HepG2 (cell line): ENCODE results near the gene ADI1. TPM values are rescaled to one million over a fixed set of nuclear protein-coding genes. Genes with fewer than 3 reads are reported as not detected.

Experiments used
- CREB1 ChIP-seq, 2 experiments: fragments of 450-650 bp in 1 of 2; IDR thresholded peaks; 2 replicates each; pipeline ENCODE4 v1.6.1; 2016 to 2017; ENCODE audit warnings: control low read depth in 1 of 2, mild to moderate bottlenecking in 1 of 2, missing compliant biosample characterization in 1 of 2, missing genetic modification characterization in 1 of 2
- DPF2 ChIP-seq: sonication (generic); formaldehyde crosslinking; IDR thresholded peaks from 2 replicates; pipeline ENCODE4 v1.4.0; 2020; ENCODE audit warnings: mild to moderate bottlenecking, low read depth, missing genetic modification reagents, borderline replicate concordance
- FOXM1 ChIP-seq: sonication (generic); formaldehyde crosslinking; IDR thresholded peaks from 2 replicates; pipeline ENCODE4 v1.5.0; 2020; ENCODE audit warnings: missing genetic modification reagents
- HOXA5 ChIP-seq: sonication (generic); formaldehyde crosslinking; IDR thresholded peaks from 2 replicates; pipeline ENCODE4 v1.4.0; 2020; ENCODE audit warnings: missing genetic modification reagents
- KLF9 ChIP-seq: IDR thresholded peaks from 2 replicates; pipeline ENCODE4 v1.6.1; 2016; ENCODE audit warnings: low read depth
- NR1H2 ChIP-seq: sonication (generic); formaldehyde crosslinking; IDR thresholded peaks from 2 replicates; pipeline ENCODE4 v1.8.1; 2022; ENCODE audit warnings: low read depth, missing genetic modification reagents, borderline replicate concordance
- PATZ1 ChIP-seq: sonication (generic); formaldehyde crosslinking; IDR thresholded peaks from 2 replicates; pipeline ENCODE4 v1.4.0; 2020; ENCODE audit warnings: missing genetic modification reagents
- PAXIP1 ChIP-seq: sonication (generic); formaldehyde crosslinking; conservative IDR thresholded peaks from 2 replicates; pipeline ENCODE4 v1.4.0; 2020; ENCODE audit warnings: mild to moderate bottlenecking, missing genetic modification reagents, moderate library complexity
- PBX2 ChIP-seq: IDR thresholded peaks from 2 replicates; pipeline ENCODE4 v1.6.1; 2016; ENCODE audit warnings: control low read depth
- SAP130 ChIP-seq: IDR thresholded peaks from 2 replicates; pipeline ENCODE4 v1.6.1; 2016; ENCODE audit warnings: low read depth
- SKIL ChIP-seq: sonication (generic); formaldehyde crosslinking; IDR thresholded peaks from 2 replicates; pipeline ENCODE4 v1.8.0; 2022; ENCODE audit warnings: missing genetic modification reagents, mild to moderate bottlenecking, moderate library complexity, borderline replicate concordance
- SMARCE1 ChIP-seq: fragments of 450-650 bp; IDR thresholded peaks from 2 replicates; pipeline ENCODE4 v1.6.1; 2017; ENCODE audit warnings: borderline replicate concordance
- SPEN ChIP-seq: sonication (generic); formaldehyde crosslinking; IDR thresholded peaks from 2 replicates; pipeline ENCODE4 v1.5.1; 2020; ENCODE audit warnings: low read depth, mild to moderate bottlenecking, missing genetic modification reagents
- SUZ12 ChIP-seq: fragments of 150-350 bp; IDR thresholded peaks from 2 replicates; pipeline ENCODE4 v1.6.1; 2014; ENCODE audit warnings: low read depth, low read length
- ZFP36L1 ChIP-seq: sonication (generic); formaldehyde crosslinking; IDR thresholded peaks from 2 replicates; pipeline ENCODE4 v1.8.0; 2022; ENCODE audit warnings: mild to moderate bottlenecking, missing genetic modification reagents, moderate library complexity
- ZFP90 ChIP-seq: sonication (generic); formaldehyde crosslinking; IDR thresholded peaks from 2 replicates; pipeline ENCODE4 v1.8.0; 2022; ENCODE audit warnings: missing genetic modification reagents, mild to moderate bottlenecking, inconsistent platforms, borderline replicate concordance
- ZNF224 ChIP-seq: sonication (generic); formaldehyde crosslinking; IDR thresholded peaks from 2 replicates; pipeline ENCODE4 v1.5.0; 2020; ENCODE audit warnings: mild to moderate bottlenecking, missing genetic modification reagents
- ZNF234 ChIP-seq: sonication (generic); formaldehyde crosslinking; conservative IDR thresholded peaks from 2 replicates; pipeline ENCODE4 v1.5.1; 2020; ENCODE audit warnings: mild to moderate bottlenecking, missing genetic modification reagents
- polyA plus RNA-seq, 8 experiments: library from polyadenylated mRNA; depleted of rRNA in 3 of 8; stranded (reverse) in 7 of 8; unstranded in 1 of 8; fragments of >200 nt; fragmentation: Illumina TruSeq in 4 of 8; extraction: Trizol in 4 of 8; gene quantifications; 2 replicates each; pipeline versions ENCODE4 v1.2.1 to v1.2.3, GENCODE V29; 2011 to 2016; ENCODE audit warnings: low read depth in 4 of 8, missing spikeins in 1 of 8, mixed read lengths in 1 of 8; ENCODE audit not compliant: insufficient read depth in 1 of 8
- total RNA-seq, 5 experiments: library from RNA; depleted of rRNA; stranded (reverse); fragments of >200 nt; fragmentation: Illumina TruSeq; extraction: Trizol; gene quantifications; 2 replicates each; pipeline ENCODE4 v1.2.3, GENCODE V29; 2016; ENCODE audit warnings: low read depth in 1 of 5
- TF ChIP-seq, protein P1 (sequence below): IDR thresholded peaks from 2 replicates; pipeline ENCODE4 v1.6.1; 2016

ADI1 gene
- total and polyA plus RNA-seq, 2 of the 13 experiments (the other 11 are each of a cell fraction or from before 2014, with no cell fraction given): 28.7 to 123 TPM

DNA sequence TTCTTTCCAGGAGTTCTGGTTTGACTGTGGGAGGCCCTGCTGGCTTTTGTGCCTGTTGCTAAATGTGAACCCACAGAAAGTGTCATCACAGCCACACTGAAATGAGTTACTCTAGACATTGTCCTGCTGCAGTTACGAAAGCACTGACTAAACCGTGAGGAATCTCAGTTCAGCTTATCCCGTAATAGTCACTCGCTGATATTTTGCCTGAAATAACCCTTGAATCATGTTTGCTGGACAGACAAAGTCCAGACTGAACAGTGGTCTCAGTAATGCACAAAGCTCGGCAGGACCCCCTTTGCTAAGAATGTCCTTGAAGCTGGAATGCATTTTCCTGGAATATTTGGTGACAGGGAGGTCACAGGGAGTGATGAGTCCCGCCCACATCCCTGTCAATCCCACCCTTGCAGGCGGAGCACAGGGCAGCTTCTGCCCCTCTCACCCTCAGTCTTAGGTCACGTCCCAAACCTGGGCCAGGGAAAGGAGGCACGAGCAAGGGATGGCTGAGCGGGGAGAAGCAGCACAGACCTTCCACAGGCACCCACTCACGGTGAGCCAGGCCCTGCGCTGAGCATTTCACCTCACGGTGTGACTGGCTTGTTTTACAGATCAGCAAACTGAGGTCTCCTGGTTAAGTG, 53.4 kb downstream of the ADI1 start (continued):
- TF ChIP-seq PATZ1 (CRISPR knock-in tag) (peak; percentile 62), SAP130 (CRISPR knock-in tag) (peak; percentile 92), NR1H2 (CRISPR knock-in tag) (no peak), ZNF224 (CRISPR knock-in tag) (no peak), CREB1 (IDR thresholded peaks at IDR 0.05) (peak; percentile 81), CREB1 (CRISPR knock-in tag; IDR thresholded peaks at IDR 0.05) (peak; percentile 82), SUZ12 (no peak), ZFP90 (0 out of 2 replicates have a peak, but pooled peaks have one; percentile 20), PAXIP1 (CRISPR knock-in tag) (peak; percentile 96), DPF2 (CRISPR knock-in tag) (peak; percentile 61; the same call in 1 of the 2 replicates), ZFP36L1 (CRISPR knock-in tag) (no peak; the same call in 1 of the 2 replicates), HOXA5 (CRISPR knock-in tag) (peak; percentile 50; the same call in 1 of the 2 replicates), SPEN (no peak), SKIL (CRISPR knock-in tag) (peak; percentile 84), ZNF234 (CRISPR knock-in tag) (no peak), PBX2 (CRISPR knock-in tag) (peak; percentile 84), KLF9 (CRISPR knock-in tag) (no peak), SMARCE1 (no peak), FOXM1 (CRISPR knock-in tag) (no peak)
- TF ChIP-seq, protein P1, sequence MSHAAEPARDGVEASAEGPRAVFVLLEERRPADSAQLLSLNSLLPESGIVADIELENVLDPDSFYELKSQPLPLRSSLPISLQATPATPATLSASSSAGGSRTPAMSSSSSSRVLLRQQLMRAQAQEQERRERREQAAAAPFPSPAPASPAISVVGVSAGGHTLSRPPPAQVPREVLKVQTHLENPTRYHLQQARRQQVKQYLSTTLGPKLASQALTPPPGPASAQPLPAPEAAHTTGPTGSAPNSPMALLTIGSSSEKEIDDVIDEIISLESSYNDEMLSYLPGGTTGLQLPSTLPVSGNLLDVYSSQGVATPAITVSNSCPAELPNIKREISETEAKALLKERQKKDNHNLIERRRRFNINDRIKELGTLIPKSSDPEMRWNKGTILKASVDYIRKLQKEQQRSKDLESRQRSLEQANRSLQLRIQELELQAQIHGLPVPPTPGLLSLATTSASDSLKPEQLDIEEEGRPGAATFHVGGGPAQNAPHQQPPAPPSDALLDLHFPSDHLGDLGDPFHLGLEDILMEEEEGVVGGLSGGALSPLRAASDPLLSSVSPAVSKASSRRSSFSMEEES (CRISPR knock-in tag): peak; percentile 76
